ENCODE results near the gene NRXN3. TPM values are rescaled to one million over a fixed set of nuclear protein-coding genes. Genes with fewer than 3 reads are reported as not detected.

The NRXN3 gene
- total and polyA plus RNA-seq, 2 of the 4 experiments (the other 2 are of a cell fraction) = 4.8 to 25.1 TPM

GRCh38 chr14:78764240-78764639 is 594.1 kb downstream of the NRXN3 start:
- H3K4ac ChIP-seq (ENCODE audit: low read depth, low read length) = no peak overlapping the region
- no peak overlapping the region for H2BK15ac ChIP-seq (ENCODE audit: low read depth, low read length)
- H3K36me3 ChIP-seq (ENCODE audit: control insufficient read depth, insufficient read depth, low read length) = no peaks in the 10 kb centered on the region
- H3K9me1 ChIP-seq (ENCODE audit: insufficient read depth, low read length) = no peaks in the 10 kb centered on the region
- no peak overlapping the region for H3K56ac ChIP-seq (ENCODE audit: extremely low read depth, insufficient read depth, low read length)
- TF ChIP-seq POLR2A (IDR thresholded peaks at IDR 0.05; ENCODE audit: low read depth, low read length) (no peak), RCOR1 (IDR thresholded peaks at IDR 0.05; ENCODE audit: insufficient replicate concordance, low read length) (no peak), CHD1 (IDR thresholded peaks at IDR 0.05; ENCODE audit: low read depth, low read length) (no peak)
- TF ChIP-seq, protein P1, sequence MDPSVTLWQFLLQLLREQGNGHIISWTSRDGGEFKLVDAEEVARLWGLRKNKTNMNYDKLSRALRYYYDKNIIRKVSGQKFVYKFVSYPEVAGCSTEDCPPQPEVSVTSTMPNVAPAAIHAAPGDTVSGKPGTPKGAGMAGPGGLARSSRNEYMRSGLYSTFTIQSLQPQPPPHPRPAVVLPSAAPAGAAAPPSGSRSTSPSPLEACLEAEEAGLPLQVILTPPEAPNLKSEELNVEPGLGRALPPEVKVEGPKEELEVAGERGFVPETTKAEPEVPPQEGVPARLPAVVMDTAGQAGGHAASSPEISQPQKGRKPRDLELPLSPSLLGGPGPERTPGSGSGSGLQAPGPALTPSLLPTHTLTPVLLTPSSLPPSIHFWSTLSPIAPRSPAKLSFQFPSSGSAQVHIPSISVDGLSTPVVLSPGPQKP (IDR thresholded peaks at IDR 0.05; ENCODE audit: borderline replicate concordance, low read depth, low read length) = no peak
- TF ChIP-seq, protein P2, sequence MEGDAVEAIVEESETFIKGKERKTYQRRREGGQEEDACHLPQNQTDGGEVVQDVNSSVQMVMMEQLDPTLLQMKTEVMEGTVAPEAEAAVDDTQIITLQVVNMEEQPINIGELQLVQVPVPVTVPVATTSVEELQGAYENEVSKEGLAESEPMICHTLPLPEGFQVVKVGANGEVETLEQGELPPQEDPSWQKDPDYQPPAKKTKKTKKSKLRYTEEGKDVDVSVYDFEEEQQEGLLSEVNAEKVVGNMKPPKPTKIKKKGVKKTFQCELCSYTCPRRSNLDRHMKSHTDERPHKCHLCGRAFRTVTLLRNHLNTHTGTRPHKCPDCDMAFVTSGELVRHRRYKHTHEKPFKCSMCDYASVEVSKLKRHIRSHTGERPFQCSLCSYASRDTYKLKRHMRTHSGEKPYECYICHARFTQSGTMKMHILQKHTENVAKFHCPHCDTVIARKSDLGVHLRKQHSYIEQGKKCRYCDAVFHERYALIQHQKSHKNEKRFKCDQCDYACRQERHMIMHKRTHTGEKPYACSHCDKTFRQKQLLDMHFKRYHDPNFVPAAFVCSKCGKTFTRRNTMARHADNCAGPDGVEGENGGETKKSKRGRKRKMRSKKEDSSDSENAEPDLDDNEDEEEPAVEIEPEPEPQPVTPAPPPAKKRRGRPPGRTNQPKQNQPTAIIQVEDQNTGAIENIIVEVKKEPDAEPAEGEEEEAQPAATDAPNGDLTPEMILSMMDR (conservative IDR thresholded peaks at IDR 0.05; ENCODE audit: low read depth, low read length) = no peak
- H2AK5ac ChIP-seq (ENCODE audit: low read depth, low read length) = no peak overlapping the region
- H3K4me2 ChIP-seq (ENCODE audit: low read depth, low read length) = no peak overlapping the region
- peaks cover 1% of the 10 kb centered on the region; the same call in 1 of the 2 replicates for H3K9me3 ChIP-seq (ENCODE audit: control insufficient read depth, insufficient read depth, low read length)
- no peak overlapping the region for H2AFZ ChIP-seq (replicated peaks; ENCODE audit: low read length, poor library complexity)
- H3K27ac ChIP-seq (ENCODE audit: insufficient read depth, low read length) = no peak overlapping the region
- no peak overlapping the region for H3K9ac ChIP-seq (ENCODE audit: low read depth, low read length)
- no peak for ATAC-seq (ENCODE audit: low read depth)
- dilution Hi-C loops (cut with HindIII; ENCODE audit: low sequenced_read_pairs, unreplicated experiment) = no loop called here
- H4K20me1 ChIP-seq (ENCODE audit: insufficient read depth, low read length) = no peaks in the 10 kb centered on the region
- no peak overlapping the region for H3K14ac ChIP-seq (replicated peaks; ENCODE audit: low read depth, low read length)
- ChIA-PET CTCF (no interaction called here), POLR2A (ENCODE audit: unreplicated experiment) (no interaction called here)
- no peaks in the 10 kb centered on the region for H3K79me1 ChIP-seq (ENCODE audit: low read depth in 1 of 2, low read length in 2 of 2)
- no peak overlapping the region for H3K23ac ChIP-seq (ENCODE audit: low read depth, low read length)
- no peak overlapping the region for H3K18ac ChIP-seq (ENCODE audit: low read depth, low read length)
- H2BK120ac ChIP-seq (ENCODE audit: low read depth, low read length) = no peak overlapping the region
- intact Hi-C loops (cut with micrococcal nuclease) = no loop called here
- H3K27me3 ChIP-seq (ENCODE audit: control insufficient read depth, insufficient read depth, low read length) = no peaks in the 10 kb centered on the region
- no TSS peak for BruUV-seq (replicated peaks)
- H2BK20ac ChIP-seq (ENCODE audit: low read depth, low read length) = no peak overlapping the region
- peak; percentile 1 for DNase-seq
- no peak overlapping the region for H4K5ac ChIP-seq (ENCODE audit: low read depth, low read length)
- WGBS, 2 experiments (ENCODE audit: extremely low coverage in 2 of 2, insufficient read length in 1 of 2) = no CpG with 5 or more reads among the region's 5 CpGs
- in situ Hi-C loops (cut with MboI; ENCODE audit: low sequenced_read_pairs) = no loop called here
- no peak overlapping the region for H2AK9ac ChIP-seq (replicated peaks; ENCODE audit: low read depth, low read length, poor library complexity)
- no peak overlapping the region for H4K8ac ChIP-seq (ENCODE audit: low read depth in 2 of 2, low read length in 2 of 2)
- H4K91ac ChIP-seq (ENCODE audit: insufficient read depth, low read depth, low read length) = no peak overlapping the region
- H3K4me3 ChIP-seq (ENCODE audit: insufficient read depth, low read depth, low read length) = no peak overlapping the region
- no peaks in the 10 kb centered on the region for H3K4me1 ChIP-seq (ENCODE audit: control insufficient read depth, insufficient read depth, low read length)
- H2BK5ac ChIP-seq (ENCODE audit: low read depth, low read length, poor library complexity, severe bottlenecking) = no peak overlapping the region

All from IMR-90 (cell line).